Measurements from ENCODE around the gene SLC4A9. TPM values are rescaled to one million over a fixed set of nuclear protein-coding genes. Genes with fewer than 3 reads are reported as not detected.
"Not testable (repeated sequence)": the region's sequence is repeated elsewhere in the genome, so short reads cannot be mapped to it uniquely, and the experiment has no call there.

SLC4A9 gene
- polyA plus RNA-seq, 3 donors = 18.1 to 28.6 (median 23.9) TPM

DNA sequence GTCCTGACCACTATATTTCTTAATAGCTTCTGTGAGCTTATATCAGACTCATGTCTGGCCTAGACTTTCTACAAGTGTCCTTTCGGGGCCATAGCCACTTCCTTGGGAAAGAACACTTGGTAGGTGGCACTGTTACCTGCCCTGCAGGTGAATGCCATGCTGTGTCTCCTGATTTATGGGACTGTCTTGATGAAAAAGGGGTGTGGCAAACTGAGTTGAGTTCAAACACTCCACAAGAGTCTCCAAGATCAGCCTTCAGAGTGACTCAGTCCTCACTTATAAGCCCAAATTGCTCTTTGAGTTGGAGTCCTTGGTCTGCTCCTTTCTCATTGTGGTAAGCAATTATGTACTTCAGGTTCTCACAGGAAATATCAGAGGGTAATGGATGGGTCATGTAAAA, 31.7 kb downstream of the SLC4A9 start:
- no peak for DNase-seq (ENCODE audit: low read depth in 3 of 3, low spot score in 2 of 3)

DNA sequence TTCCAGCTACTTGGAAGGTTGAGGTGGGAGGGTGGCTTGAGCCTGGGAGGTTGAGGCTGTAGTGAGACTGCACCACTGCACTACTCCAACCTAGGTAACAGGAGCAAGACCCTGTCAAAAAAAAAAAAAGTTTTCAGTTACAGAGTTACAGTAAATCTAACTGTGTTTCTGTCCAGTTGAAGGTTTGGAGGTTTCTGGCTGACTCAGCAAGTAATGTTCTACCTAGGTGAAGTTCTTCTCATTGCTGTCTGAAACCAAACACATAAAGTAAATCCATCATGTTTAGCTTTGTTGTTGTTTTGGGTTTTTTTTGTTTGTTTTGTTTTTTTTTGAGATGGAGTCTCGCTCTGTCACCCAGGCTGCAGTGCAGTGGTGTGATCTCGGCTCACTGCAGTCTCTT, 33.7 kb downstream of the SLC4A9 start:
- DNase-seq (ENCODE audit: low read depth in 3 of 3, low spot score in 2 of 3) = no peak

DNA sequence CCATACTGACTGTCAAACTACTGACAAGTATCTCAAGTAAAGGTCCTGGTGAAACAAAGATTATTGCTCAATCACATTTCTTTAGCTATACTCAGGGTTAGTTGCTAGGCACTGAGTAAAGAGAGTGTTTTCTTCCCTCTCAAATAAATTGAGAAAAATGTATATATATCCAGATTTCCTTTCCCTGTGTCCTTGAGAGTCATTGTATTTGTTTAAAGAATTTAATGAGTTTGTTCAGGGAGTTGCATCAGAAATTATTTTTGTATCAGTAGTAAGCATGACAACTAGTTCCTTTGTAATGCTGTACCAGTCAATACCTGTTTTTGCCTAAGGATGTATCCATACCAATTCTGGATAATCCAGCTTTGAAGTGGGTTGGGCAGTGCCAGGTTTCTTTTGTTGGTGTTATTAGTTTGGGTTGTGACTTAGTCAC, 38.4 kb downstream of the SLC4A9 start:
- no peak for DNase-seq (ENCODE audit: low read depth in 3 of 3, low spot score in 2 of 3)

DNA sequence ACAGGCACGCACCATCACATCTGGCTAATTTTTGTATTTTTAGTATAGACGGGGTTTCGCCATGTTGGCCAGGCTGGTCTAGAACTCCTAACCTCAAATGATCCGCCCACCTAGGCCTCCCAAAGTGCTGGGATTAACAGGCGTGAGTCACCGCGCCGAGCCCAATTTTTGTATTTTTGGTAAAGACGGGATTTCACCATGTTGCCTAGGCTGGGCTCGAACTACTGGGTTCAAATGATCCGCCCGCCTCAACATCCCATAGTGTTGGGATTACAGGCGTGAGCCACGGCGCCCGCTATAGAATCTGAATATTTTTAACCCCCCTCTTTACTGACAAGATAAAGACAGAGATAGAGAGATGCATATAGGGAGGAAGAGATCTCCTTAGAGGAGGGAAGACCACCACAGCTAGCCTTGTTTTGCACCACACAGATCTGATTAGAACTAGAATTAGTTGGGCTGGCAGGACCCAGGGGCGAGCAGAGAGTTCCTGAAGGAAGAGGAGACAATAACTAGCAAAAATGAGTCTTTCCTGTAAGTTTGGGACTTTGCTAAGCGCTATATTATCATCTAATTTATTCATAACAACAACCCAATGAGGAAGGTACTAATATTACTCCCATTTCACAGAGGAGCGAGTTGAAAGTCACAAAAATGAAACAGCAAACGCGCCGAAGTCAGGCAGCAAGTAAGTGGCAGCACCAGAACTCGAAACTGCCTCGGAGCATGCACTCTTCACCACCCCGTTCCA, 40.2 kb downstream of the SLC4A9 start:
- DNase-seq (ENCODE audit: low read depth in 3 of 3, low spot score in 2 of 3) = no peak

DNA sequence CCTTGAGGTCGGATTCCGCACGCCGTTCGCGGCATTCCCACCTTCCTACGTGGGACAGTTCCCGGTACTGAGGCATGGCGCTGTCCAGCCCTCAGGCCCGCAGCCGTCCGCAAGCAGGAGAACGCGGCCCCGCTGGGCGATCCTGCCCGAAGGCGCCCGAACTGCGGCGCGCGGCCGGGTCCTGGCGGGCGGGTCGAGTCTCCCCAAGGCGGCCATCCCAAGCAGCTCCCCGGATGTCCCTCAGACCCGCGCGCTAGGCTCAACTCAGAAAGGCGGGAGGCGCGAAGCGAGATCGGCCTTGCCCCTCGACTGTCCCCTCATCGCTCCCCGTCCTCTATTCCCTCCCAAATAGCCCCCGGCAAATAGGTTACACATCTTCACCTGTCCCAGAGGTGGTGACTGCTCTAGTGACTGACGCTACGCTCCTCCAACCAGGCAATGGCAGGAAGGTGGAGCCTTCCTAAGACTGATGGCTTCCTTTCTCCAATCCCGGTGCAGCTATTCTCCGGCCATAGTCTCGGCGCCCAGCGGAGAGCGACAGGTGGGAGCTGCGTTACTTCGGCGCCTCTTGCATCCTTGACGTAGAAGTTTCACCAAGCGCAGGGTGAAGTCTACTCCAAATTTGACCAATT, 40.9 kb downstream of the SLC4A9 start:
- peak; percentile 95 to 96 (median 96) for DNase-seq (ENCODE audit: low read depth in 3 of 3, low spot score in 2 of 3)

DNA sequence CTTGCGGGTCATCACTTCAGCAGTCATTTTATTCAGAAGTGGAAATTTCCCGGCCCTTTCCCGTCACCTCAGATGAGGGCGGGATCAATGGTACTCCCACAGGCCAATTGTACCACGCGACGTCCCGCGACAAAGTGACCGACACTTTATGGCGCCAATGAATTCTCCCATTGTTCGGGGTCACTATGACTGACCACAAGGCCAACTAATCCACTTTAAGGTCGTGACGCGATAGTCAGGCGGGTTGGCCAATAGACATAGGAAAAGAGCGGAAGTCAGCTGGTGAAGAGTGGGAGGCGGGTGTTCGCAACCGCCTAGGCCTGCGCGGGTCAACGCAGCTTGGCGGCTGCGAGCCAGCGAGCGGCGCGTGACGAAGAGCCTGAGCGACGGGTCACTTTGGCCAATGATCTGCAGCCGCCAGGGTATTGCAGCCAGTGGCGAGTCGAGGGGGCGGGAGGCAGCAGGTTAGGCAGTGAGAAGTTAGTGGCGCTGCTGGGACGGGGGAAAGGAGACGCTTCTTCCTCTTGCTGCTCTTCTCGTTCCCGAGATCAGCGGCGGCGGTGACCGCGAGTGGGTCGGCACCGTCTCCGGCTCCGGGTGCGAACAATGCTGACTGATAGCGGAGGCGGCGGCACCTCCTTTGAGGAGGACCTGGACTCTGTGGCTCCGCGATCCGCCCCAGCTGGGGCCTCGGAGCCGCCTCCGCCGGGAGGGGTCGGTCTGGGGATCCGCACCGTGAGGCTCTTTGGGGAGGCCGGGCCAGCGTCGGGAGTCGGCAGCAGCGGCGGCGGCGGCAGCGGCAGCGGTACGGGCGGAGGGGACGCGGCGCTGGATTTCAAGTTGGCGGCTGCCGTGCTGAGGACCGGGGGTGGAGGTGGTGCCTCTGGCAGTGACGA, 41.6 kb downstream of the SLC4A9 start, which contains the start of gene ANKHD1:
ANKHD1 (plus strand) TSS at position 472 of the 896 bp plus-strand sequence; CDS start at position 607, 135 bp downstream.
- DNase-seq (ENCODE audit: low read depth in 3 of 3, low spot score in 2 of 3) = peak; percentile 99 to 100 (median 100)

DNA sequence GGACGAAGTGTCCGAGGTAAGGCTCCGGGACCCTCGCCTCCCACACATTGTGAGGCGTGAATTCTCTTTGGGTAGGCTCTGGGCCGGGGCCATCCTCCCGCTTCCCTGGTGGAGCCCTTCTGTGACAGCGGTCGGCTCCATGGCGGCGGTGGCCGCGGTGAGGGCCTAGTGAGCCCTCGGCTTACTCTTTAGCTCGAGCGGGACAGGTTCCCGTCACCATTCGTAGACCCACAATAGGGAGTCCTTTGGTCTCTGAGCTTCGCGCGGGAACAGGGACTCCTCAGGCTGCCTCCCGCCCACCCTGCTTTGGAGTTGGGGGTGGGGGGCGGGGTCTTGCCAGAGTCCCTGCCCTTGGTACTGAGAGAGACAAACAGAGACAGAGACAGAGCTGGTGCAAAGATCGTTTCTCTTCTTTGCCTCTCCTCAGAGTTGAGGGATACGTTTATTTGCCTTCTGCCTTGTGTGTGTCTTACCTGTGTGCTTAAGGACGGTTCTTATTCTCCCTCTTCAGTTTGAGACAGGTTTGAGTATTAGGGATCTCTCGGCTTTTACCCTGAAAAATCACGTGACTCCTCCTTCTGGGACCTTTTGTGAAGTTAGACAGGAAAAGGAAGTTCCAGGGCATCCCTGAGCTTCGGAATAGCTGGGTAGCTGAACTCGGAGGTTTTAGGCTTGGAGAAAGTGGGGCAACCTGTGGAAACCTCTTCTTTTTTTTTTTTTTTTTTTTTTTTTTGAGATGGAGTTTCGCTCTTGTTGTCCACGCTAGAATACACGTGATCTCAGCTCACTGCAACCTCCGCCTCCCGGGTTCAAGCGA, 42.5 kb downstream of the SLC4A9 start:
- DNase-seq (ENCODE audit: low read depth in 3 of 3, low spot score in 2 of 3) = peak in 2 of 3 donors; percentile 38 to 43

DNA sequence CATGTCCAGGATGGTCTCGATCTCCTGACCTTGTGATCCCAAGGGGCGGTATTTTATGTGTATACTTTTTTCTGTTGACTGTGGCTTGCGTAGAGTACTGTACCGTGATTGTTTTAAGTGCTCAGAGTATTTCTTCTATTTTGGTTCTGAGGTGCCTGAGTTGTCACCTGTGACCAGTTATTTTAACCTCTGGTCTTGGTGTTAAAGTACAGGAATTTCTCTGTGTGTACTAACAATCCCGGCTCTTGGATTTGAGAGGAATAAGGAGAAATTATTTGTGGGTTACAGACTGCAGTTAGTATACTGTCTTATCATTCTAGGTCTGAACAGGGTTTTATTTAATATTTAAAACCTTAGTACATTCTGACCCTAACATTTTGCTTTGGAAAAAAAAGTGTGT, 43.6 kb downstream of the SLC4A9 start:
- no peak for DNase-seq (ENCODE audit: low read depth in 3 of 3, low spot score in 2 of 3)

DNA sequence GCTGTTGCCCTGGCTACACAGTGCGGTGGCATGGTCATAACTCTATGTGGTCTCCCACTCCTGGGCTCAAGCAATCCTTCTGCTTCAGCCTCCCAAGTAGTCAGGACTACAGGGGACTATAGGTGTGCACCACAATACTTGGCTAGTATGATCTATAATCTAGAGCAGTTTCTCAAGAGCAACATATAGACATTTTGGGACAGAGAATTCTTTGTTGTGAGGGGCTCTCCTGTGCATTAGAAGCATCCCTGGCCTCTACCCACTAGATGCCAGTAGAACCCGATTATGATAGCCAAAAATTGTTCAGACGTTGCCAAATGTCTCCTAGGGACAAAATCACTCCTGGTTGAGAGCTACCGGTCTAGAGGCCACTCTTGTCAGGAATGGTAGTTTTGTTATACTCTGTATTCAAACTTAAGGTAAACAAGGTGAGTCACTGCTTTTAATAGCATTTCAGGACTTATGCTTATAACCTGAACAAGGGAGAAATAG, 48.8 kb downstream of the SLC4A9 start:
- no peak for DNase-seq (ENCODE audit: low read depth in 3 of 3, low spot score in 2 of 3)

DNA sequence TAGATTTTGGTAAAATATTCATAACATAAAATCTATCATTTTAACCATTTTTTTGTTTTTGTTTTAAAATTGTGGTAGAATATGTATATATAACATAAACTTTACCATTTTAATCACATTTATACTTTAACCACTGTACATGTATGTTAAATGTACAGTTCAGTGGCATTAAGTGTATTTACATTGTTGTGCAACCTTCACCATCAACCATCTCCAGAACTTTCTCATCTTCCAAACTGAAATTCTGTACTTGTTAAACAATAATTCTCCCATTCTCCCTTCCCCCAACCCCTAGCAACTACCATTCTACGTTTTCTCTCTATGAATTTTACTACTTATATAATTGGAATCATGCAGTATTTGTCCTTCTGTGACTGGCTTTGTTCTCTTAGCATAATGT, 53.2 kb downstream of the SLC4A9 start:
- DNase-seq (ENCODE audit: low read depth in 3 of 3, low spot score in 2 of 3) = no peak

DNA sequence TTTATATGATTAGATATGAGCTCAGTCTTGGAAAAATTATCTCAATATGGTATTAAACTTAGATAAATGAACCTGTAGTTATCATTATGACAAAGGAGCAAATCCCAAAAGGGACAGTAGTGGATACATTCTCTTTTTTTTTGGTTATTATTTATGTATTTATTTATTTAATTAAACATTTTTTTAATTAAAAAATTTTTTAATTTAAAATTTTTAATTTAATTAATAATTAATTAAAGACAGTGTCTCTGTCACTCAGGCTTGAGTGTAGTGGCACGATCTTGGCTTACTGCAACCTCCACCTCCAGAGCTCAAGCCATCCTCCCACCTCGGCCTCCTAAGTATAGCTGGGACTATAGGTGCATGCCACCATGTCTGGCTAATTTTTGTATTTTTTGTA, 57.2 kb downstream of the SLC4A9 start:
- DNase-seq (ENCODE audit: low read depth in 3 of 3, low spot score in 2 of 3) = no peak

DNA sequence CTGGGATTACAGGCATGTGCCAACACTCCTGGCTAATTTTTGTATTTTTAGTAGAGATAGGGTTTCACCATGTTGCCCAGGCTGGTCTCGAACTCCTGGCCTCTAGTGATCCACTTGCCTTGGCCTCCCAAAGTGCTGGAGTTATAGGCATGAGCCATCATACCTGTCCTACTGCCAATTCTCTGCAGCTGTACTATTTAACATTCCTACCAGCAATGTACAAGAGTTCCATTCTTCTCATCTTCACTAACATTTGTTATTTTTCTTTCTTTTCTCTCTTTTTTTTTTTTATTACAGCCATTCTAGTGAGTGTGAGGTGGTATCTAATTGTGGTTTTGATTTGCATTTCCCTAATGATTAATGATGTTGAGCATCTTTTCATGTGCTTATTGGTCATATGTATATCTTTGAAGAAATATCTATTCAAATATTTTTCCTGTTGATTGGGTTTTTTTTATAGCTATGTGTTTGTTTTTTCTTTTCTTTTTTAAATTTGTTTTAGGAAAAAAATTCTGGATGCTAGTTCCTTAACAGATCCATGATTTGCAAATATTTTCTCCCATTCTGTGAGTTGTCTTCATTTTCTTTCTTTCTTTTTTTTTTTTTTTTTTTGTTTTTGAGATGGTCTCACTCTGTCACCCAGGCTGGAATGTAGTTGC, 59.0 kb downstream of the SLC4A9 start:
- no peak for DNase-seq (ENCODE audit: low read depth in 3 of 3, low spot score in 2 of 3)

DNA sequence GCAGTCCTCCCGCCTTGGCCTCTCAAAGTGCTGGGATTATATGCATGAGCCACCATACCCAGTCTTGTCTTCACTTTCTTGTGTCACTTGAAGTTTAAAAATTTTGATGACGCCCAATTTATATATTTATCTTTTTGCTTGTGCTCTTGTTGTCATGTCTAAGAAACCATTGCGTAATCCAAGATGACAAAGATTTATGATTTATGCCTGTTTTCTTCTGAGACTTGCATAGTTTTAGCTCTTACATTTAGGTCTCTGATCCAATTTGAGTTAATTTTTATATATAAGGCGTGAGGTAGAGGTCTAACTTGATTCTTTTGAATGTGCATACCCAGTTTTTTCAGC, 60.2 kb downstream of the SLC4A9 start:
- DNase-seq (ENCODE audit: low read depth in 3 of 3, low spot score in 2 of 3) = no peak

DNA sequence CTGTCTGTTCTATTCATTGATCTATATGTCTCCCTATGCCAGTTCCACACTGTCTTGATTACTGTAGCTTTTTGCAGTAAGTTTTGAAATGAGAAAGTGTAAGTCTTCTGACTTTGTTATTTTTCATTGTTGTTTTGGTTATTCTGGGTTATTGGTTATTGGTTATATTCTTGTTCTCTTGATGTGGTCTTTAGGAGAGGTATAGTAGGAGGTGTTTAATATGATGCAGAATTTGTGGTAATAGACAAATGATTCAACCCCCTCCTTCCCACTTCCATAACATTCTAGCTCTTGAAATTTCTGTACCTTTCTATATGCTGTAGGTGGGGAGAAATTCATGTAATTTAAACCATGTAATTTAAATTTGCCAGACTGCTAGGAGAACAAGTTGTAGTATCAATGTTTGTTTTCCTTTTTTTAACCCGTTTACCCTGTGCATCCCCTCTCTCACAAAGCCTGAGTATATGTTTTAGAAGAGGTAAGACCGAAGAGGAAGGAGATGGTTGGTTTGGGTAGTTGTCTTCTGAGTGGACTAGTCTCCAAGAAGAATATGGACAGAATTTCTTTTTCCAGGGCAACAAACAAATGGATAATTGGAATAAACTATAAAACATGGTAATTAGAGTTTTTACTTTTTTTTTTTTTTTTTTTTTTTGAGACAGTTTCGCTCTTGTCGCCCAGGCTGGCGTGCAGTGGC, 60.8 kb downstream of the SLC4A9 start:
- no peak for DNase-seq (ENCODE audit: low read depth in 3 of 3, low spot score in 2 of 3)

DNA sequence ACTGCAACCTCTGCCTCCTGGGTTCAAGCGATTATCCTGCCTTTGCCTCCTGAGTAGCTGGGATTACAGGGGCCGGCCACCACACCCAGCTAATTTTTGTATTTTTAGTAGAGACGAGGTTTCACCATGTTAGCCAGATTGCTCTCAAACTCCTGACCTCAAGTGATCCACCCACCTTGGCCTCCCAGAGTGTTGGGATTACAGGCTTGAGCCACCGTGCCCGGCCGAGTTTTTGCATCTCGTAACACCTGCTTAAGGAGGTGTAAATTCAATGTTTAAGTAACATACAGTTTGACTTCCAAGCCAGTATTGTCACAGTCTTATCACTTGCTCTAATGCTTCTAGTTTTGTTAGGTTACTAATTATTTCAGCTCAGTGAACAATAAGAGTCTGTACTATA, 61.4 kb downstream of the SLC4A9 start:
- DNase-seq (ENCODE audit: low read depth in 3 of 3, low spot score in 2 of 3) = not testable (repeated sequence)

DNA sequence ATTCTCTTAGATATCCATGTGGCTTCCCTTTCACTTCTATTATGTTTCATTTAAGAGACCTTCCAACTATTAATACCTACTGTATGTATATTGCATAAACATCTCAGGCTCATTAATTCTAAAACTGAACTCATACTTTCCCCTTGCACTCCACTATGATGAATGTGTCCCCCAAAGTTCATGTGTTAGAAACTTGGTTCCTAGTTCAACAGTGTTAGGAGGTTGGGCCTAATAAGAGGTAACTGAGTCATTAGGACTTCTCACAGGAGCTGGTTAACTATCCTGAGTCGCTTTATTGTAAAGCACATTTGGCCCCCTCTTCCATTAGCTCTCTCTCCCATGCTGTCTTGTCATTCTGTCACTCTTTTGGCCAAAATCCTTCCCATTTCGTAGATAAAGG, 63.6 kb downstream of the SLC4A9 start:
- DNase-seq (ENCODE audit: low read depth in 3 of 3, low spot score in 2 of 3) = no peak

DNA sequence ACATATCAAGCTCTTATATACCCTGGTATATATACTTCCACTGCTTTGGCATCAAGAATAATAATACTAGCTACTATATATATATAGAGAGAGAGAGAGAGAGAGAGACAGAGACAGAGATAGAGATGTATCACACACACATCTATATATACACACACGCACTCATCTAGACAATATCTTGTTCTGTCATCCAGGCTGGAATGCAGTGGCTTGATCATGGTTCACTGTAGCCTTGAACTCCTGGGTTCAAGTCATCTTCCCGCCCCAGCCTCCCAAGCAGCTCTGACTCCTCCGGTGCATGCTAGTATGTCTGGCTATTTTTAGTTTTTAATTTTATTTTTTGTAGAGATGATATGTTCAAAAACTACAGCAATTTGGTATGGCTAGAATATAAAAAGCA, 64.1 kb downstream of the SLC4A9 start:
- DNase-seq (ENCODE audit: low read depth in 3 of 3, low spot score in 2 of 3) = no peak
